GM12892 (cell line): ENCODE measurements around the gene IVNS1ABP.

Experiments
- POLR2A ChIP-seq: IDR thresholded peaks from 2 replicates; pipeline ENCODE4 v1.6.1; 2011; ENCODE audit warnings: low read depth, low read length, control low read depth
- TAF1 ChIP-seq: IDR thresholded peaks from 2 replicates; pipeline ENCODE4 v1.6.1; 2011; ENCODE audit warnings: low read depth, mild to moderate bottlenecking, control low read depth, low read length, borderline replicate concordance

- TF ChIP-seq POLR2A, result no peak
- no peak for TF ChIP-seq TAF1
Observed at GRCh38 chr1:185328255-185328654, 11.2 kb upstream of the IVNS1ABP start.
